MCF 10A (cell line): ENCODE results near the gene IQCF2. TPM values are rescaled to one million over a fixed set of nuclear protein-coding genes. Genes with fewer than 3 reads are reported as not detected.
A peak's percentile ranks its signal among the peaks of the same experiment; 100 is the strongest.
"Not testable (repeated sequence)": the region's sequence is repeated elsewhere in the genome, so short reads cannot be mapped to it uniquely, and the experiment has no call there.

Experiments
- BruUV-seq: library from RNA; stranded (reverse); fragments of 400-500 nt; replicated peaks from 2 replicates; lab custom pipeline; 2021; lab: Mats Ljungman, UMichigan
- CTCF ChIA-PET: fragments of 300-600 bp; sonication (Branson Sonifier 250); formaldehyde crosslinking; extraction: SDS; loops from one replicate; lab custom pipeline; 2021; ENCODE audit warnings: antibody characterized with exemption, inconsistent platforms; lab: Yijun Ruan, JAX
- POLR2A ChIA-PET: fragments of 300-600, 350-650 bp; sonication (Branson Sonifier 250); formaldehyde crosslinking; extraction: SDS; loops from one replicate; lab custom pipeline; 2020; ENCODE audit warnings: antibody characterized with exemption, inconsistent platforms; lab: Yijun Ruan, JAX
- DNase-seq: peaks from one replicate; pipeline ENCODE4 v3.0.0-alpha.2; 2018; ENCODE audit not compliant: unreplicated experiment
- H3K27ac Mint-ChIP-seq: one replicate; pipeline ENCODE4 v1.8.0; 2022; ENCODE audit warnings: mild to moderate bottlenecking, low read depth, mixed read lengths; ENCODE audit not compliant: unreplicated experiment
- H3K27me3 Mint-ChIP-seq: one replicate; pipeline ENCODE4 v1.8.0; 2022; ENCODE audit warnings: mixed read lengths; ENCODE audit not compliant: insufficient read depth, unreplicated experiment
- H3K36me3 Mint-ChIP-seq: one replicate; pipeline ENCODE4 v1.8.0; 2022; ENCODE audit warnings: mild to moderate bottlenecking, moderate library complexity, mixed read lengths; ENCODE audit not compliant: insufficient read depth, unreplicated experiment
- H3K4me1 Mint-ChIP-seq: one replicate; pipeline ENCODE4 v1.8.0; 2022; ENCODE audit warnings: mixed read lengths; ENCODE audit not compliant: insufficient read depth, unreplicated experiment
- H3K4me3 Mint-ChIP-seq: one replicate; pipeline ENCODE4 v1.8.0; 2022; ENCODE audit warnings: mild to moderate bottlenecking, moderate library complexity, mixed read lengths; ENCODE audit not compliant: unreplicated experiment
- H3K9me3 Mint-ChIP-seq: one replicate; pipeline ENCODE4 v1.8.0; 2022; ENCODE audit warnings: mixed read lengths; ENCODE audit not compliant: unreplicated experiment
- intact Hi-C: fragments of 100-400 bp; cut with micrococcal nuclease; formaldehyde crosslinking; loops from 2 replicates; pipeline ENCODE4 v1.14.1; 2022
- total RNA-seq: library from RNA; stranded (reverse); gene quantifications from 2 replicates; pipeline ENCODE4 v1.2.3, GENCODE V29; 2022
- TF ChIP-seq, protein P1 (sequence below): fragments of 200-600 bp; IDR thresholded peaks from one replicate; pipeline ENCODE4 v1.8.0; 2022; ENCODE audit warnings: antibody characterized with exemption, mild to moderate bottlenecking; ENCODE audit not compliant: unreplicated experiment

The IQCF2 gene
- total RNA-seq, 1 experiment from 2014 or later, result not detected

DNA sequence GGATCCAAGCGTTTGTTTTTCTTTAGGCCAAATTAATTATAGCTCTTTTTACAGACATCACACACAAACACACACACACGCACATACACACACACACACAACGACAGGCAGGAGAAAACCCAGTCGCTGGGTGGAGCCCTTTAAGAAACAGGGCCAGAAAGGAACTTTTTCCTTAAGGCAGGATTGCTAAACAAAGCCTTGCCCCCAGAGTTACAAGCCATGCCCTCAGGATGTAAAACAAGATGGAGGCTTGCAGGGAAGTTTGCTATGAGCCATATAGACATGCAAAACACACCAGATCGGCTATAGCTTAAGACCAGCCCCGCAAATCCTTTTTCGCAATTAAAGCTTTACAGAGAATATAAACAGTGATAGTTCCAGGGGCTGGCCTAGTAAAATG lies 16.3 kb upstream of the IQCF2 start:
- Mint-ChIP-seq H3K9me3 (no peaks in the 10 kb centered on the region), H3K27ac (no peak overlapping the region), H3K27me3 (peaks cover 74% of the 10 kb centered on the region), H3K4me1 (no peaks in the 10 kb centered on the region), H3K4me3 (no peak overlapping the region), H3K36me3 (peaks cover 4% of the 10 kb centered on the region)
- DNase-seq, result no peak
- TF ChIP-seq, protein P1, sequence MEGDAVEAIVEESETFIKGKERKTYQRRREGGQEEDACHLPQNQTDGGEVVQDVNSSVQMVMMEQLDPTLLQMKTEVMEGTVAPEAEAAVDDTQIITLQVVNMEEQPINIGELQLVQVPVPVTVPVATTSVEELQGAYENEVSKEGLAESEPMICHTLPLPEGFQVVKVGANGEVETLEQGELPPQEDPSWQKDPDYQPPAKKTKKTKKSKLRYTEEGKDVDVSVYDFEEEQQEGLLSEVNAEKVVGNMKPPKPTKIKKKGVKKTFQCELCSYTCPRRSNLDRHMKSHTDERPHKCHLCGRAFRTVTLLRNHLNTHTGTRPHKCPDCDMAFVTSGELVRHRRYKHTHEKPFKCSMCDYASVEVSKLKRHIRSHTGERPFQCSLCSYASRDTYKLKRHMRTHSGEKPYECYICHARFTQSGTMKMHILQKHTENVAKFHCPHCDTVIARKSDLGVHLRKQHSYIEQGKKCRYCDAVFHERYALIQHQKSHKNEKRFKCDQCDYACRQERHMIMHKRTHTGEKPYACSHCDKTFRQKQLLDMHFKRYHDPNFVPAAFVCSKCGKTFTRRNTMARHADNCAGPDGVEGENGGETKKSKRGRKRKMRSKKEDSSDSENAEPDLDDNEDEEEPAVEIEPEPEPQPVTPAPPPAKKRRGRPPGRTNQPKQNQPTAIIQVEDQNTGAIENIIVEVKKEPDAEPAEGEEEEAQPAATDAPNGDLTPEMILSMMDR, result no peak
- intact Hi-C loops, result no loop called here
- no TSS peak for BruUV-seq
- CTCF ChIA-PET, result interaction anchor here (0.6 kb wide), 1 partner anchor 49 kb away, joined by 3 read pairs; no protein-coding TSS in a partner anchor
- POLR2A ChIA-PET, result no interaction called here

DNA sequence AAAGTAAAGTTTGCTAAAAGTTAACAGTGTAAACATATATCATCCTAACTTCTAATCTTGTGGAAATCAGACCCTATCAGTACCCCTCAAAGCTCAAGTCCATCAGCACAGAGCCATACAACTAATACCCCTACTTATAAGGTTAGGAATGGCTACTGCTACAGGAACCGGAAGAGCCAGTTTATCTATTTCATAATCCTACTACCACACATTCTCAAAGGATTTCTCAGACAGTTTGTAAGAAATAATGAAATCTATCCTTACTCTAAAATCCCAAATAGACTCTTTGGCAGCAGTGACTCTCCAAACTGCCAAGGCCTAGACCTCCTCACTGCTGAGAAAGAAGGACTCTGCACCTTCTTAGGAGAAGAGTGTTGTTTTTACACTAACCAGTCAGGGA lies 6.0 kb upstream of the IQCF2 start:
- intact Hi-C loops, result not testable (repeated sequence)

DNA sequence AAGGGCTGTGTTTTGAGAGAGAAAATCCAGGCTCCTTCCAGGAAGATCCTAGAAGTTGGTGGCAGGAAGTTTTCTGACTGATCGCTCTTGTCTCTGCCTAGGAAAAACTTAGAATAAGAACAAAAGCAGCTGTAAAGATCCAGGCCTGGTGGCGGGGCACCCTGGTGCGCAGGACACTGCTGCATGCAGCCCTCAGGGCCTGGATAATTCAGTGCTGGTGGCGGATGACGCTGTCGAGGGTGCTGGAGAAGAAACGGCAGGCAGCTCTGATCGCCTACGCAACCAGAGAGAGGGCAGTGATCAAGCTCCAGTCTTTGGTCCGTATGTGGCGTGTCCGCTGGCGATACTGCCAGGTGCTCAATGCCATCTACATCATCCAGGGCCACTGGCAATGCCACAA lies 1.5 kb downstream of the IQCF2 start:
- Mint-ChIP-seq H3K27ac (no peak overlapping the region), H3K4me3 (no peak overlapping the region), H3K4me1 (no peaks in the 10 kb centered on the region), H3K9me3 (no peaks in the 10 kb centered on the region), H3K36me3 (no peaks in the 10 kb centered on the region), H3K27me3 (peaks cover 56% of the 10 kb centered on the region)
- DNase-seq, result no peak
- BruUV-seq, result no TSS peak
- intact Hi-C loops, result no loop called here
- TF ChIP-seq, protein P1, result no peak
- POLR2A ChIA-PET, result no interaction called here
- CTCF ChIA-PET, result no interaction called here

More for the DNA sequence above, 6.0 kb upstream of the IQCF2 start:
- POLR2A ChIA-PET, H3K27ac Mint-ChIP-seq, H3K4me1 Mint-ChIP-seq, H3K9me3 Mint-ChIP-seq, H3K4me3 Mint-ChIP-seq, CTCF ChIA-PET, BruUV-seq, H3K36me3 Mint-ChIP-seq: not testable (repeated sequence)
- peaks cover 17% of the 10 kb centered on the region for H3K27me3 Mint-ChIP-seq
- DNase-seq, result peak; percentile 1

DNA sequence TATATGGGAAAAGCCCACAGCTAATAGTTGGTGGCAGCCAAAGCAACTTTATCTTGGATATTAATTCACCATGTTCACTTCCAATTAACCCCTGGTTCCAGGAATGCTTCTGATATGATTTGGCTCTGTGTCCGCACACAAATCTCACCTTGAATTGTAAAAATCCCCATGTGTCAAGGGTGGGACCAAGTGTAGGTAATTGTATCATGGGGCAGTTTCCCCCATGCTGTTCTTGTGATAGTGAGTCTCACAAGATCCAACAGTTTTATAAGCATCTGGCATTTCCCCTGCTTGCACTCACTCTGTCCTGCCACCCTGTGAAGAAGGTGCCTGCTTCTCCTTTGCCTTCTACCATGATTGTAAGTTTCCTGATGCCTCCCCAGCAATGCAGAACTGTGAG lies 7.5 kb downstream of the IQCF2 start:
- H3K27ac Mint-ChIP-seq, BruUV-seq, intact Hi-C loops, H3K4me1 Mint-ChIP-seq, CTCF ChIA-PET, H3K9me3 Mint-ChIP-seq, H3K36me3 Mint-ChIP-seq, POLR2A ChIA-PET, H3K4me3 Mint-ChIP-seq, DNase-seq: not testable (repeated sequence)
- peaks cover 86% of the 10 kb centered on the region for H3K27me3 Mint-ChIP-seq

DNA sequence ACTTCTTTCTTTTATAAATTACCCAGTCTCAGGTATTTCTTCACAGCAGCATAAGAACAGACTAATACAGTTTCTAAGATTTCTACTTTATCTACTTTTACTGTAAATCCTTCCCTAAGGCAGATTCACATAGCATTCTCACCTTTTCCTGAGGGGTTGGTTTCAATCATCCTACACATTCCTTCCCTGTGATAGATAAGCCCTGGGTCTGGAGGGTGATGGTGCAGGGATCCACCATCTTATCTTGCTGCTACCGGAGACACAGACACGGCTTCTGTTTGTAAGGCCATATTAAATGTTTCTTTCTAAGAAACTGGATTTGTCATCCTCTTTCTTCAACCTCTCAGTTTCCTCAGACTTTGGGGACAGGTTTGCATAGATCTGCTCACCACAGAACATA lies 7.9 kb downstream of the IQCF2 start:
- Mint-ChIP-seq H3K27ac (no peak overlapping the region), H3K27me3 (peaks cover 86% of the 10 kb centered on the region), H3K36me3 (no peaks in the 10 kb centered on the region), H3K4me3 (no peak overlapping the region), H3K4me1 (no peaks in the 10 kb centered on the region), H3K9me3 (no peaks in the 10 kb centered on the region)
- intact Hi-C loops, result no loop called here
- BruUV-seq, result no TSS peak
- no peak for DNase-seq
- POLR2A ChIA-PET, result no interaction called here
- CTCF ChIA-PET, result no interaction called here
- TF ChIP-seq, protein P1, result no peak
